AG08396 (cell line): ENCODE data around the gene ADORA2A.
"Not testable (repeated sequence)": the region's sequence is repeated elsewhere in the genome, so short reads cannot be mapped to it uniquely, and the experiment has no call there.

Experiments used
- DNase-seq: peaks from one replicate; pipeline ENCODE4 v3.0.0; 2012; ENCODE audit warnings: low spot score, mixed read lengths

The ADORA2A gene

DNA sequence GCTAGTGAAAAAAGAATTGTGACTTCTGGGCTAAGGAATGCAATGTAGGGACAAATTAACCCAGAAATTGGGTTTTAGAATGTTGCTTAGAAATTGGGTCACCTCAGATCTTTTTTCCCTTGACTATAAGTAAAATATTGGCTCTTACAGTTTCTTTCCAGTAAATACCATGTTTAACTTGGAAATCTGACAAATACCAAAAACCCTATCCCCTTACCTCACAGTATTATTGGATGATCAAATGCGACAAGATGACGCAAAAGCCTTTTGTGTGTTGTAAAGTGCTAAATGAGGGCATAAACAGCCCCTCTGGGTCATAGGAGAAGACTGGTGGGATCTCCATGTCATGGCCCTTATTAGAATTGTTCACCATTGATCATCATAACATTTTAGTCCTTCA, 61.6 kb downstream of the ADORA2A start:
- DNase-seq = no peak

DNA sequence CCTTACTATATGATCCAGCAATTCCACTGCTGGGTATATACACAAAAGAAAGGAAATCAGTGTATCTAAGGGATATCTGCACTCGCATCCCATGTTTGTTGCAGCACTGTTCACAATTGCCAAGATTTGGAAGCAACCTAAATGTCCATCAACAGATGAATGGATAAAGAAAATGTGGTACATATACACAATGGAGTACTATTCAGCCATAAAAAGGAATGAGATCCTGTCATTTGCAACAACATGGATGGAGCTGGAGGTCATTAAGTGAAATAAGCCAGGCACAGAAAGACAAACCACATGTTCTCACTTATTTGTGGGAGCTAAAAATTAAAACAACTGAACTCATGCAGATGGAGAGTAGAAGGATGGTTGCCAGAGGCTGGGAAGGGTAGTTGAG, 62.0 kb downstream of the ADORA2A start:
- DNase-seq = not testable (repeated sequence)
